ENCODE results near the gene RAD51B.

Gene RAD51B

DNA sequence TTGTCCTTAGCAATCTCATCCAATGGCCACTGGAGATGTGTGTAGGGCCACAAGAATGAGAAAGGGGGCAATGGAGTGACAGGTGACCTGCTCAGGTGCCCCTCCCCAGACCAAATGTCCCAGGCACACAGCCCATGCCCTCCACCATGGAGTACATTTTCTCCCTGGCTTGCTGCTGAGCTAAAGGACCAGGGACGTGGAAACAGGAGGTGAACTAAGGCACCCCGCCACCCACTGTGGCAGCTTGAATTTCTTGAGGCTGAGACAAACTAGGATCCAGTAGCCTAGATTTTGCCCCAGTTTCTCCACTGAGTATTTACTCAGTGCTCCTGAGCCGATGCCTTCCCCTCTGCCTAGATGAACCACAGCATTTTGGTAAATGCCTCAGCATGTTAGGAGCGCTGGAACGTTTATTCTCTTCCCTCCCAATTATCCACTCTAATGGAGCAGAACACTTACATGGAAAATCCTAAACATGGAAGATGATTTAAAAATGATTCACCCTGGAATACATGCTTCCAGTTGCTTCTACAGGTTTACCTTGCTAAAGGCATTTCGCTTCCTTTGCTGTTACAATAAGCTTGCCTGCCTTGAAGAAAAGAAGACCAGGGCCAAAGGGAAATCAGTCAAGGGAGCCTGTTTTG, 775.3 kb downstream of the RAD51B start:
- no peak for DNase-seq

DNA sequence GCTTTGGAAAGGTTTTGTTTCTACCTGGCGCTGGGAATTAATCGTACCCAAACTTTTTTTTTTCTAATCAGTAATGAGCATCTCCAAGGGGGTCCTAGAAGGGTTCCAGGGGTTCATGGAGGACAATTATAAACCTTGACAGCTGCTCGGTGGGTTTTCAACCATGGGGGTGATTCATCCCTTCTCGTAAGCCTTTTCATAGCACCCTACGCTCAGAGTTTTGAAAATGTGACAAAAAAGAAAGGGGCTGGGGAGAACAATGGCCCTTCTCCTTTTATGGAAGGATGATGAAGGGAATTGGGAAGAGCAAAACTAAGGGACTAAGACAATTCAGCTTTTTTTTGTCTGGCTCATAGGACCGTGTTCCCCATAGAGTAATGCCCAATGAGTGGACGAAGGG, 776.6 kb downstream of the RAD51B start:
- no peak for DNase-seq

DNA sequence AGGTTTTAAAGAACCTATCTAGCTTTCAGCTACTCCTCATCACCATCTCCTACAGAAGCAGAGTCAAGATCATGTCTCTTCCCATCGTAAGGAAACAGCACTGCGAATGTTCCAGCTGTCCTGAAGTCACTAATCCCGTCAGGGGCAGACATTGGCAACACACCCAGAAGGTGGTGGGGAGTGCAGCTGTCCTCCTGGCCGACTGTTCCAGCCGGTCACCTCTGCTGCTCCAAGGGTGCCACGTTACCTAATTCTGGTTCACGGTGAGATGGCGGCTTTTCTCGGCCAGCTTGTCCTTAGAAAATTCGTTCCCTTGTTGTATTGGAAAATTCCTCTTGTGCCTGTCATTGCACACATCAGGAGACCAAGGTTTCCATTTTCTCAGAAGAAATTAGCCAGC, 777.1 kb downstream of the RAD51B start:
- no peak for DNase-seq

DNA sequence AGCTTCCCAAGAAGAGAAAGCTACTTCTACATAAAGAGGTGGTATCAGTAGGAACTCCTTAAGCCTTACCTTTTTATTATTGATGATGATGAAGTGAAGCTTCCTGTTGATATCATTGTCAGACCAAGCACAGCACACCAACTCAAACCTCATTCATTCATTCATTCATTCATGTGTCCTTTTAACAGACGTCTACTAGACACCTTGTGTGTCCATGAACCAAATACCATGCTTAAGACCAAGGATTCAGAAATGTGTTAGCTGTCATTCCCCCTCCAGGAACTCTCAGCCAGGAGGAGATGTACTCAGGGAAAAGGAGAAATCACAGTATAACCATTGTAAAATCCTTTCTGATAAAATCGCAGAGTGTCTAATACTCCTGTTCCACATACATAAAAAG, 778.5 kb downstream of the RAD51B start:
- no peak for DNase-seq

DNA sequence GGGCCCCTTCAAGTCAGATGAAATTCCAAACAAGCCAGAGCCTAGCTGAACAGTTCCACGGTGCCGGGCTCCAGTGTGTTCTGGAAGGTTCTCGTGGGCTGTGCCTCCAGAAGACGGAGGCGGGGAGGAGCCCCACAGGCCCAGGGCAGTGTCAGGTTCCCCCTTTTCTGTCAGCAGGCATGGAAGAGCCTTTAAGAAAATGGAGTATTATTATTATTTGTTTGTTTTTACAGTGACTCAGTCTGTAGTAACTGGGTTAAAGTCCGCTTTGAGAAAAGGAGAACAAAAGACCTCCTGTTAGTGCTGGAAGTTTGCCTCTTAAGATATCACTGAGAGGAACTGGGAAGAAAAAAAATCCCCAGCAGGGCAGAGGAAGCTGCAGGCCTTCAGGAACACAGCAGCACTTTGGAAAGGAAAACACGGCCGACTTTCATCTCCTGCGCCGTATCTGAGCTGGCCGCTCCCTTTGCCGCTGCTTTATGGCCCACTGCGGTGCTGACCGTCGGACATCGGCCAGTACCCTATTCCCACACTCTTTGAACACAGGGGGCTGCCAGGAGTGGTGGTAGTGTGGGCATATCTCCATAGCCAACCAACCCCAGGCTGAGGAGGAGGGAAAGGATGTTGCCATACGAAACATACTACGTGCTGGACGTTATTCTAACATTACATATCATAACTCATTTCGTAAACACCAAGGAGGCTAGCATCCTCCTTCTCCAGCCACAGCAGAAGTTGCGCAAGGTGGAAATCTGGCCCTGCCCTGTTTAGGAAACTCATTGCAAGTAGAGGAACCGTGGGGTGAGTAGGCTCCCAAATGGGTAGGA, 779.3 kb downstream of the RAD51B start:
- DNase-seq, result peak; percentile 95

DNA sequence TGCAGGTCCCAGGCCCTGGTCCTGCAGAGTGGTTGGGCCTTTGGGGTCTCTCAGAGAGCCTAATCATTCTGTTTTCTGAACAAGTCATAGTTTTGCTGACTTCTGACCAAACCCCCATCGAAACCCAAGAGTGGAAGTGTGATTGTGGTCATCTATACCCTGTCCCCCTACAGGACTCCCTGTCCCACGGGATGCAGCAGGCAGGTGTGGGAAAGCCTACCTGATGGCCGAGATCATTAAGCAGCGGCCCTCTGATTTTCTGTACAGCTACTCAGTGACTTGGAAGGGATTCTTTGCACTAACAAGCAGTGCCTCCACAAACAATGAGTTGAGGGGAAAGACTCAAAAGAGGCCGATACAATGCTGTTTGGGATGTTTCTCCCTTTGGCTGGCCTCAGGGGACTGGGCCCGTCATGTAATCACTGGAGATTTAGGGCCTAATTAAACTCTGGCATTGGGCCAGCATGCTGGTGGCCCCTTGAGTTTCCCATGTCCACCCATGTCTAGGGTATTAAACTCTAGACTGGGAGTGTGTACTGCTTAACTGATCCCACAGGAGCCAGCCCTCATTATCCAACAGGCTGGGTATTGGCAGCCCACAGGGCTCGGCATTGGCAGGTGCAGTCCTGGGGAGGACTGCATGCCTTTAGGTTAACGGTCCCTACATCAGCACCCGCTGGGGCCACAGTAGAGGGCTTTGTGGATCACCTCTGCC, 780.5 kb downstream of the RAD51B start:
- no peak for DNase-seq

DNA sequence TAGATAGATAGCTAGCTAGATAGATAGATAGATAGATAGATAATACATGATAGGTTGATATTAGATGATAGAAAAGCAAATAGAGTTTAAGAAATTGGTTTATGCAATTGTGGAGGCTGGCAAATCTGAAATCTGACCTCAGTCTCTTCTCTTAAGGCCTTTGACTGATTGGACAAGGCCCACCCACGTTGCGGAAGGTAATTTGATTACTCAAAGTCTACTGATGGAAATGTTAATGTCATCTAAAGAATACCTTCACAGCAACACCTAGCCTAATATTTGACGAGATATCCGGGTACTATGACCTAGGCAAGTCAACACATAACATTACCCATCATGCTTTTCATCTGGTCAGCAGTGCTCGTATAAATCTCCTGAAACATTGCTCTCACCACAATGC, 782.9 kb downstream of the RAD51B start:
- DNase-seq, result no peak

DNA sequence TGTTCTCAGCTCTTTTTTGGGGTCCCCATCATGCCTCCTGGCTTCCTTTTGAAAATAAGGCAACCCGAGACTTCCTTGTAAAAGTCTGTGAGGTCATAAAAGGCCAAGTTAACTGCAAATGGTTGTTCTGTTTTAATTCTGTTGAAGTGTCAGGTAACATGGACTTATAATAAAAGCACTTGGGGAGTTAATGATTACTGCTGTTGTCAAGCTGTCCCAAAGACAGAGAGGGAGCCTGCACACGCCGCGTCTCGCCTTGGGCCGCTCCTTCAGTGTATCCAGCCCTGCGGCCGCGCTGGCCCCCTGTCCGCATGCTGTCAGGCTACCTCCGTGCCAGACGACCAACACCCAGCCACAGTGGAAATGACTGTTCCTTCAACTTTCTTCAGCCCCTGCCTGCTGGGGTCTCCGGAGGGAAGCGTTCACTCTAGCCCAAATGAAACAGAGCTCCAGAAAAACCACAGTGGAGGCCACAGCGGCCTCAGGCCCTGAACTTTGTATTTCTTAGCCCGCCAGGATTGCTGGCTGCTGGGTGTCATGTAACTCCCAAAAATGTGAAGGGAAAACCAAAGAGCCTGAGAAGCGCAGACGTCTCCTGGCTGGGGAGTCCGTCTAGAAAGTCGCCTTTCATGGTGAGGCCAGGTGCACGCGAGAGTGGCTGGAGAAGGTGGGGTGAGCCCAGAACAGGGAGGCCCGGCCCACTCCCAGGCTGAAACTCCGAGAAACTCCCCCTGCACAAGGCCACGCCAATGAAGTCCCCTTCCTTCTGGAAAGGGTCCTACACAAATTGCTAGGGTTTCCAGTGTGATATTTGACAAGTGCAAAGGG, 784.2 kb downstream of the RAD51B start:
- no peak for DNase-seq

DNA sequence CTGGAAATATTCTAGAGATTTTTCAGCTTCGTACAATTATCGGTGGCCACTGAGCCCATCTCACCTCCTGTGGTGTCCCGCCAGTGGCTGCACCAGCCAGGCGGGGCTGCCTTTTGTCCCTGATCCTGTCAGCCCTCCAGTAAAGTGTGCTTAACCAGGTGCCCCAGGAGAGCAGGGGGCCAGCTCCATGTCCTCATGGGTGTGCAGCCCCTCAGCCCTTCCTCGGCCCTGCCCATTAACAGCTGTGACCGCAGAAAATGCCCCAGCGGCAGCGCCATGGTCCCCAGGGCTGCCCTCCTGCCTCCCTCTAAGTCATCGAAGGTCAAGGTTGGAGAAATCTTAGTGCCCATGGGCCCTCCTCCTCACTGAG, 784.8 kb downstream of the RAD51B start:
- DNase-seq, result no peak

DNA sequence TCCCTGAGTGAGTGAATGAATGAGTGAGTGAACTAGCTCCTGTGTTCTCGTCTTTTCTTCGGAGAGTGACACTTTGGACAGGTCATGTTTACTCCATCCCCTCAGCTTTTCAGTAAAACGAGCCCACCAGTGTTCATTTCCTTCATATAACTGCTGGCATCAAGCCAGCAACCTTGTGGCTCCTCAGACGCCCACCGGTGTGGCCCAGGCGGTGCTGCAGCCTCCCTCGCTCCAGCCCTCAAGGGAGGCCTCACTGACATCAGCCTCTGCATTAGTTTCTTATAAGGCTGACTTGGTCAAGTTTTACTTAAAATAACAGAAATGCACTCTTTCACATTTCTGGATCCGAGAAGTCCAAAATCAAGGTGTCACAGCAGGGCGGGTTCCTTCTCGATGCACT, 785.2 kb downstream of the RAD51B start:
- DNase-seq, result no peak

DNA sequence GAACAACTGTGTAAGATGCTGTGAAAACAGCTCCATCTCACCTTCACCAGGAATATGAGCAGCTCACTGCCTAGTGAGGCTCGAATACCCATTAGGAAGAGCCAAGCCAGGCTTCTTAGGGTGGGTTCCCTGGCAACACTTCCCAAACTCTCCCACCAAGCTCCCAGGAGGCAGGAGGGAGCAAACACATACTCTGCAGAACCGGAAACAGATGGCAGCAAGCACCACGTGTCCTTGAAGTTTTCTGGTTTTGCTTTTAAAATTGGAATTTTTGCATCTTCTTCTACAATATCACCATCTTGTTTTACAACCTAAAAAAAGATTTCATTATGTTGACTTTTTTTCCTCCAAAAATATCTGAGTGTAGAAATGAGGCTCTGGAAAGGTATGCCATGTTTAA, 786.6 kb downstream of the RAD51B start:
- DNase-seq, result no peak

DNA sequence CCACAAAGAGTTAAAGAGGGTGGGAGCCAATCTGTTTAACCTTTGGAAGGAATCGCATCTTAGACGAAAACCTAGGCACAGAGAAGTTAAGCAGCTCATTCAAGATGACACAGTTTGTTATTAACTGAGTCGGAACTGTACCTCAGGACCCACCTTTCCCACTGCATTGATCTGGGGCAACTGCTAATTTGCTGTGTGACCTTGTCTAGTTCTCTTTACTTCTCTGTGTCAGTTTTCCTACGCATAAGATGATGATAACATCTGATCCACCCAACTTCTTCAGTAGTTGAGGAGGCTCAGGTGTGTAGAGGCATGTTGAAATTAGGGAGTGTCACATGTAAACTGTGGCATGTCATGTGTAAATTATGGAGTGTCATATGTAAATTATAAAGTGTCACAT, 787.1 kb downstream of the RAD51B start:
- no peak for DNase-seq

DNA sequence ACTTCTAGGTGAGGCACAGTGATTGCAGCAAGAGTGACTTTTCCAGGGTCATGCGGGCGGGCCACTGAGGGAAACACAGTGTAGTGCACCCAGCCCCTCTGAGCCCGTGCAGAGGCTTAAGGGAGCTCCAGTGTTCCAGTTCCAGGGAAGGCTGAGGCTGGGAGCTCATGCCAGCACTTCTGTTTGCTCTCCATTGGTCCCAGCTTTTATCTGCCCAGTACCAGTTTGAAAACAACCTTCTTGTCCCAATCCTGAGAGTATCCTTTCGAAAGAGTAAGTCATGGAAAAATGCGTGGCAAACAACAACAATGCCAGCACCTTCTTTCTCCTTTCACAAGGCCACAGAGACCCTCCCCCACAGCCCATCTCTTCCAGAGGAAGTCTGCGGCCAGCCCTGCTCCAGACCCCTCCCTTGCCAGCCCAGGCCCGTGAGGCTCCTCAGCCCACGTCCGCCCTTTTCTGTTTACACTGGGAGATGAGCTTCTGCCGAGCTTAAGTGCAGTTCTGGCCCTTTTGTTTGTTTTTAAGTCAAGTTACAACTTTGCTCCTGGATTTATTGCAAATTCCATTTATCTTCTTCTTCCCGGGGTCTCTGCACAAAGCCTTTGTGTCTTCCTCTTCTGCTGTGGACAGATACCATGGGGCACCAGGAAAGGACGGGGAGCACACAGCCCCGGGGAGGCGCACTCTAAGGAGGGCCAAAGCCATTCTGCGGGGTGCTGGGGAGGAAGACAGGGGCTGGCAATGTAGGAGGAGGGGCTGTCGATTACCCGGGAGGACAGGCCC, 787.7 kb downstream of the RAD51B start:
- no peak for DNase-seq

DNA sequence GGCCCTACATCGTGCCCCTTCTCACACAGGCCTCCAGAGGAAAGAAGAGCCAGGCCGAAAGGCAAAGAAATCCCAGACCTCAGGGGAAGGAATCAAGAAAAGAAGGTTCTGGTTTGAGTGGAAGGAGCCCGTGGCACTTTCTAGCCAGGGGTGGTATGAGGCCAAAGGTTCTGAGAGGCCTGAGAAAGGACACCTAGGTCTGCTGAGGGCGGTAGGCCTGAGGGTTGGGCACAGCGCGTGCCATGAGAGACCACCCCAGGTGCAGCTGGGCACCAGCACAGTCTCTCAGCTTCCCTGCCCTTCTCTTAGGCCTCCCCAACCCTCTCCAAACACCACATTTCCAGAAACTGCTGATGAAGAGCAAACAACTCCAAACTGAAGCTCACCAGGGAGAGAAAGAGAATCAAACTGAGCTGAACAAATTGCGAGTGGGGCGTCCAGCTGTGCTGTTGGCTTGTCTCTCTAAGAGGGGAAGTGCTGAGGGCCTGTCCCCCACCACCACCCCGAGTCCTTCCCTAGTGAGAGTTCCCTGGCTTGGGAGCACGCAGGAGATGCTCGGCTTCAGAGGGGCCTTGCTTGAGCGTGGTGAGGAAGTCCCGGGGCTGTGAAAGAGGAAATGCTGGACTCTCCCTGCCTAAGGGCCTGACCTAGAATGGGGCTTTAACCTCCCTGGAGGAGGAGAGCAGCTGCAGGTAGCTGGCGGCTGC, 788.4 kb downstream of the RAD51B start:
- DNase-seq, result no peak

DNA sequence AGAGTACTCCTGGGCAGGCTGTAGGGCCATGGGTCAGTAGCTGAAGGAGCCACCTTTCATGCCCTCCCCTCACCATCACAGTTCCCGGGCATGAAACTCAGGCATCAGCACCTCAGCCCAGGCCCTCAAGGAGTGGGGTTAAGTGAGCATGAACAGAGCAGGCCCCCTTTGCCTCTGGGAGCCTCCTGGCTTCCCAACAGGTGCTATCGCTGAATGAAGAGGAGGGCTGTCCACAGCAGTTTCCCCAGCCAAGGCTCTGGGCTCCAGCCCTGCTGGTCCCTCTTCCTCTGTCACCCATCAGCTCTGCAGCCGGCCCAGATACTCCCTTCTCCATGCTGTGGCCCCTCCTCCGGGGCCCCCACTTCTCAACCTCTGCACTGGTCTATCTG, 789.0 kb downstream of the RAD51B start:
- no peak for DNase-seq

DNA sequence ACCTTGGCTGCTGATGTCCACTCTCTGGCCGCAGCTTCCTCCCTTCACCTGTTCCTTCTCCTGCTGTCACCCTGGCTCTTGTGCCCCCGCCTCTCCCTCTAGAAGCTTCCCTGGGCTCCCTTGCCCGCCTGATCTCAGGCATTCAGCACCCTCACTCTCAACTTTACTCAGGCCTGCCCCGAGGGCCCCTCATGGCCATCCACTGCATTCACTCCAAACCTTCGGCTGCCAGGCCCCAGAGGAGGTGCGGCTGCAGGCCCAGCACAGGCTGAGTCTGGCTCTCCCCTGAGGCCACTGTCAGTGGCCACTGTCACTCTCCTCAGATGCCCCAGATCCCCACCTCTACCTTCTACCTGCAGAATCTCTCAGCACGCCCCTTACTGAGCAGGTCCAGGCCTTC, 789.4 kb downstream of the RAD51B start:
- DNase-seq, result no peak

DNA sequence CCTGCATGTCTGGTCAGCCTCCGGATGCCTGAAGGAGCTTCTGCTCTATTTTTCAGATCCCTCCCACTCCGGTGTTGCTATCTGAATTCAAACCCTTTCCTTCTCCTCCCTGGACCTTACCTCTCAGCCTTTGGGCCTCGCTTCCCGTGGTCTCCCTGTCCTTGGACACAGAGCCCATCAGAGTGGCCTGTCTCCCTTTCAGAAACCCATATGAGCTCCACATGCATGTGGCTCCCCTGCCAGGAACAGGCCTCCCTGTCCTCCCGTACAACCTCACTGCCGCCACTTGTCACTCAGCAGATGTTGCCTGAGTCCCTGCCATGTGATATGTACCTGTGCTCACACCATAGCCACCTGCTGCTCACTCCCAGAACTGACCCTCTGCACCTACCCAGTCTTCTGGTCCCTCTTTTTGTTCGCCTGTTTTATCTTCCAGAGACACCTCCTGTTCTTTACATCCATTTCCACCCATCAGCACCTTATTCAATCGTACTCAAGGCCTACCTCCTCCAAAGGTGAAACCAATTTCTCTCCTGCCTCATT, 790.7 kb downstream of the RAD51B start:
- no peak for DNase-seq

DNA sequence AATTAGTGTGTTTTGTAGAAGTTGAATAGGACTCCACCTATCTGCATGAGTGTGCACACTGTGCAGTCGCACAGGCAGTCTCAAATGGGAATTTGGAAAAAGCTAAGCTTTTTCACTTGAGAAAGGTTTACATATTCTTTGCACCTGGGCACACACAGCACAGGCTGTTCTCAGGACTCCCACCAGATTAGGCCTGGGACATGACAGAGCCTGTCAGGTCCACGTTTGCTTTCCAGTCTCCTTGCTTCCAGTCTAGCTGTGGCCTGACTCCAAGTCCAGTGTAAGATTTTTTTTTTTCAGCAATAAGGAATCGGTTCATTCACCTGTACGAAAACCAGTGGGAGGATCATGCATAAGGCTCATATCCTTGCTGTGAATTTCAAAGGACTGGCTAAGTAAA, 792.0 kb downstream of the RAD51B start:
- no peak for DNase-seq

DNA sequence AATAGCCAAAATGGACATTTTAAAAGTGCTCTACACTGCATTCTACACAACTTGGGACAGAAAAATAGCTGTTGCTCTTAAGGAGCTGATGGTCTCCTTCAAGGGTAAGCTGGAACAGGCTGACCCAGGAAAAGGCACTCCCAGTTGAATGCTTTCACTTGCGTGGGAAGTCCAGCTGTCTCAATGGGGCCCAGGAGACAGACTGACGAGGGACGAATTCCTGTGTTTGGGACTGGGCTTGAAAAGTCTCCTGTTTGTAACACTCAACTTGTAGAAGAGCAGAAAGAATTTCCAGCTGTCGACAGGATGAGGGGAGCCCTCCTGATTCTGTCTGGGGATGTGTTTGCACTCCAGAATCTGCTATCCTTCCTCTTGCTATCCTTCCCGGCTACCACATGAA, 792.5 kb downstream of the RAD51B start:
- no peak for DNase-seq

DNA sequence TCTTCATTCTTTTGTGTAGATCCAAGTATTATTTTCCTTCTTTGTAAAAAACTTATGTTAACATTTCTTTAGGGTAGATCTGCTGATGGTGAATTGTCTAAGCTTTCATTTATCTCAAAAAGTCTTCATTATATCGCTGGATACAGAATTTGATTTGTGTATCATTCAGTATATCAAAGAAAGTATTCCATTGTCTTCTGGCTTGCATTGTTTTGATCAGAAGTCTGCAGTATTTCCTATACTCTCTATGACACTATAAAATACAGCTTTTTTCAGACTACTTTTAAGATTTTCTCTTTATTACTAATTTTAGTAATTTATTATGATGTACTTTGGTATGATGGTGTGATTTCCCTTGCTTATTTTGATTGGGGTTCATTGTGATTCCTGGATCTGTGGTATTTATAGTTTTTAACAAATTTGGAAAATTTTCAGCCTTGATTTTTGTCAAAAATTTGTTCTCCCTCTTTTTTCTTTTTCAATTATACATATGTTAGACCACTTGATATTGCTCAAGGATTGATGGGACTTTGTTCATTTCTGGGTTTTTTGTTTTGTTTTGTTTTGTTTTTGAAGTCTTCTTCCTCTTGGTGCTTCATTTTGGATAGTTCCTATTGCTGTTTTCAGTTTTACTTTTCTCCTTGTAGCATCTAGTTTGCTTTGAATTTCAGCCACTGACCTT, 796.8 kb downstream of the RAD51B start:
- DNase-seq, result peak; percentile 15

Measured in HCEC 1CT (cell line).